ENCODE measurements around the gene STX2. TPM values are rescaled to one million over a fixed set of nuclear protein-coding genes. Genes with fewer than 3 reads are reported as not detected.

STX2 gene
- total RNA-seq, 2 donors from 2014 or later = 19.1 to 34.4 TPM

DNA sequence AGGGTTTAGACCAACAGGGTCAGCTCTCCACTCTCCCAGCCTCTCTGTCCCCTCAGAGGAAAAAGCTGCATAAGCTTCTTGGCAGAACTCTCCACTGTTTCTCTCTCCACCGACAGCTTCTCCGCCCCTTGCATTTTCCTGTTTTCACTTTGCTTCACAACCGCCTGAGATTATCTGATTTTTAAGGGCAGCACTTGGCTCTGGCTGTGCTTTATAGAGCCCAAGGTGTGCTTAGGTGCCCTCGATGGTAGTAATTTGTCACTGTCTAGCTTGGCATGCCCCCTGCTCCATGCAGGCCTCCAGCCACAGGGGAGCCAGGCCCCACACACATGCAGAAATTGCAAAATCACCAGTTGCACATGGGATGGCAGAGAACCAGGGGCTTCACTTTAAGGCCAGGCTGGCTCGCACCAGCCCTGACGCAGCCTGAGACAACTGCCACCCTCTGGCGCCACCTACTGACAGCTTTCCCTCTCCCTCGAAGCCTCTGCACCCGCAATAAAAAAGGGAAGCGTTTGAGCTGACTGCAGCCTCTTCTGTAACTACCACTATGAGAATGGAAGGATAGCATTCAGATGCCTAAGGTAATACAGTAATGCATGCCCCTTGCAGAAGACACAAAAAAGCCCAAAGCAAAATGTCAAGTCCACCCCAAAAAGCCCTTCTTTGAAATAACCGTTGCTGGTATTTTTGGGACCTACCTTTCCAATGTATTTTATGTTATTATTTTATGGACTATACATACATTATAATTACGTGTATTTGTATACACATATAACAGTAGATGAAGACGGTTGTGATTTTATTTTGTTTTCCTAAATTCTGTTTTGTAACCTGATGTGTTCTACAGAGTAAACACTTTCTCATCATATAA, 90.9 kb downstream of the STX2 start:
- peak; percentile 95 to 98 for ATAC-seq
- intact Hi-C loops (cut with DNase I) = loop anchor here (1.0 to 5.0 kb wide), 2 partner anchors 346 kb away; no protein-coding TSS in a partner anchor

DNA sequence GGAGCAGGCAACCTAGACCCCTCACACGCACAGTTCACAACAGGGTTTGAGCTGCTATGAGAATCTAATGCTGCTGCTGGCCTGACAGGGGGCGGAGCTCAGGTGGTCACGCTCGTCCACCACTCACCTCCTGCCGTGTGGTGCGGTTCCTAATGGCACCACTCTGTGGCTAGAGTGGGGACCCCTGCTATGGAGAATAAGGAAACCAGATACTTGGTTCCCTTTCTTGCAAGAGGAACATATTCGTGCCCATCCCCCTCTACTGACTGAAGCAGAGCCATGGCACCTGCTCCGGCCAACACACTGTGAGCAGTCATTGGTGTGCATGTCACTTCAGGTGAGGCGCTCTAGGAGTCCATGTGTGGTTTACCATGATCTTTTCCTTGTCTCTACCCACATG, 92.5 kb downstream of the STX2 start:
- no peak for ATAC-seq
- DNase-seq = no peak
- intact Hi-C loops (cut with DNase I) = loop anchor here in 1 of 2 donors (5.0 kb wide), 1 partner anchor 344 kb away; no protein-coding TSS in a partner anchor

More for the DNA sequence above, 90.9 kb downstream of the STX2 start:
- DNase-seq = peak; percentile 85

DNA sequence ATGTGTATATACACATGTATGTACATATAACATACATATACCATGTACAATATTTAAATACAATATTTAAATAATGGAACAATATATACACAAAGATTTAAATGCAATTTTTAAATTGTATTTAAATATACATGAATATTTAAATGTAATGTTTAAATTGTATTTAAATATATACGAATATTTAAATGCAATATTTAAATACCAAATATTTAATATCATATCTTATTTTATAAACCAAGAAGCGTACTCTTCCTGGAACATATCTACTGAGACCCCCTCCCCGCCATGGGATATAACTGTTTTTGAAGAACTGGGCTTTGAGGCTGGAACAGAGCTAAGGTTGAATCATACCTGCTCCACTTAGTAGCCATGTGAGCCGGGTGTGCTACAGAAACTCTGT, 93.1 kb downstream of the STX2 start:
- DNase-seq (no peak), ATAC-seq (no peak)
- intact Hi-C loops (cut with DNase I) = loop anchor here in 1 of 2 donors (5.0 kb wide), 1 partner anchor 344 kb away; no protein-coding TSS in a partner anchor

DNA sequence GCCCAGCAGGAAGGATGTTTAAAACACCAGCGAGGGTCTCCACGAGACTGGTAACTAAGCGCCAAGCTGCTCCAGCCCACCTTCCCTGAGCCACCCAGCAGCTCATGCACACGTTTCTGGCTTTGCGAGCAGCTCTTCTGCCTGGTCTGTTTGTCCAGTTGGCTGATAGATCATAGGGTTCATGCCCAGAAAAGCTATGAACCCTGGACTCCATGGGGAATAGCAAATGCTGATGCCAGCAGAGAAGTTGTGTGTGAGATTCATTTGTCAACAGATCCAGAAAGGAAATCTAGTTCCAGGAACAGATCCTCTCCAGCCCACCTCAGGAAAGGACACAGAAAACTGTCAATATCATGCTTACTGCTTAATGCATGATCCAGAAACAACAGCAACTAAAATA, 94.8 kb downstream of the STX2 start:
- intact Hi-C loops (cut with DNase I) = no loop called here
- no peak for DNase-seq
- ATAC-seq = no peak

DNA sequence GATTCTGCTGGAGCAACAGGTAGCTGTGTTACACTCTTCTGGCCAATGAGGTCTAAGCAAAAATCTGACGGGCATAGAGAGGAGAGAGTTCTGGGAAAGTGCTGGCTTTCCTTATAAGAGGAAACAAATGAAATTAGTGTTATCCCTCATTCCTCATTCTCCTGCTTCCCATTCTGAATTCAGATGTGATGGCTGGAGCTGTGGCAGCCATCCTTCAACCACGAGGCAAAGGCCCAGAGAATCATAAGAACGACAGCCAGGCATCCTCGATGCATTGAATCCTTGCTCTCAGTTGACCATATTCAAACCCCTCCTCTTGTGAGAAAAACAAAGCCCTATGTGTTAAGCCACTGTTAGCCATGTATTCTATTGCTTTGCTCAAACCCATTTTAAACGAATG, 95.4 kb downstream of the STX2 start:
- intact Hi-C loops (cut with DNase I) = no loop called here
- no peak for ATAC-seq
- no peak for DNase-seq

DNA sequence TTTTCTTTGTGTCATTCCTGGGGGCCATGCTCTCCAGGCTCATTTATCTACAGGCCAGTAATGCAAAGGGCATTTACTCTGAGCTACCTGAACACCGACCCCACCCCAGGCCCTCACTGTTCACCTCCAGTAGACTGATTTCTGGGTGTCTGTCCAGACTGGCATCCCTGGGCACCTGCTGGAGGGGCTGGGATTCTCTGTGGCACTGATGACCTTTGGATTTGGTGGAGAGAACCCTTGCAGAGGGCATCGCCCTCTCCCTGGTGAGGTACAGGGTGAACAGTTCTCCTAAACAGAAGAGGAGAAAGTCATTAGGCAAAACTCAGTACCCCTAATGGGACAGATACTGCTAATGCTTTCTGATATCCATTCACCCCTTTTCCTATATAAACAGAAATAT, 95.9 kb downstream of the STX2 start:
- intact Hi-C loops (cut with DNase I) = no loop called here

DNA sequence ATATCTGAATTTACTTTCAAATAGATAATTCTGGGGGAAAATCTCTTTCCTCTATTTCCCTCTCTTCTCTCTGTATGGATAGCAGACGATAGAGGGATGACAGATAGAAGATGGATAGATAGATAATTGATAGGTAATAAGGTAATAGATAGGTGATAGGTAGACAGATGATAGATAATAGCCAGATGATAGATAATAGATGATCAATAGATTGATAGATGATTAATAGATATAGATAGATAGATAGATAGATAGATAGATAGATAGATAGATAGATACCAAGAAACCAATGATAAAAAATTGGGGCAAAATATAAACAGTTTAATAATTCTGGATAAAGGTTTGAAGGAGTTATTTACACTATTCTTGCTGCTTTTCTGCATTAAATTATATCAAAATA, 96.3 kb downstream of the STX2 start:
- intact Hi-C loops (cut with DNase I) = no loop called here

More for the DNA sequence above, 95.9 kb downstream of the STX2 start:
- ATAC-seq (no peak), DNase-seq (no peak)

DNA sequence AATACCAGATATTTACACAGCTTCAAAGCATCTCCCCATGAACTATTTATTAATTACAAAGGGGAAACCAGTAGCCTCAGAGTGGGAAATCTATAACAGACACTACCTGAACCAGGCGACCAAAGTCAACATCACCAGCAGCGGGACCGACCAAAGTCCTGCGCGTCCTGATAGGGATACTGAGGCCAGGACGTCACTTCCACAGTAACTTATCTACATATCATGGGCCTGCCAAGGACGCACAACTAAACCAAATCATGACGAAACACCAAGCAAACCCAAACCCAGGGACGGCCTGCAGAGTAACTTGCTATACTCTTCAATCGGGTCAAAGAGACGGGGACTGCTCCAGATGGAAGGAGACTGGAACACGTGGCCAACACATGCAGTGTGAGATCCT, 96.9 kb downstream of the STX2 start:
- intact Hi-C loops (cut with DNase I) = no loop called here
- ATAC-seq = no peak
- no peak for DNase-seq

More for the DNA sequence above, 96.3 kb downstream of the STX2 start:
- no peak for ATAC-seq
- no peak for DNase-seq

Other genes with a start within 250 kb of the STX2 start
- gene RIMBP2, start 123.0 kb downstream of the STX2 start, total RNA-seq = under 1 TPM; 0.31 to 0.44 TPM
- gene RAN, start 32.8 kb upstream of the STX2 start, total RNA-seq = 100 to 1,000 TPM; 306 to 467 TPM
- 100 to 1,000 TPM; 143 to 254 TPM for gene ADGRD1, start 114.7 kb upstream of the STX2 start, total RNA-seq